Nephron (organoid): ENCODE results near the gene OAF.

ENCODE experiments used
- H3K27ac Mint-ChIP-seq, 3 experiments: 2 replicates each; pipeline ENCODE4 v1.8.0; 2020; ENCODE audit warnings: mixed read lengths in 3 of 3, mild to moderate bottlenecking in 2 of 3, moderate library complexity in 1 of 3
- H3K27me3 Mint-ChIP-seq: 2 replicates; pipeline ENCODE4 v1.8.0; 2021; ENCODE audit warnings: low read depth, mild to moderate bottlenecking, moderate library complexity, mixed read lengths
- H3K36me3 Mint-ChIP-seq: 2 replicates; pipeline ENCODE4 v1.8.0; 2020; ENCODE audit warnings: low read depth, mixed read lengths
- H3K4me1 Mint-ChIP-seq: 2 replicates; pipeline ENCODE4 v1.8.0; 2020; ENCODE audit warnings: mixed read lengths
- H3K4me3 Mint-ChIP-seq, 3 experiments: 2 replicates each; pipeline ENCODE4 v1.8.0; 2020; ENCODE audit warnings: mild to moderate bottlenecking in 3 of 3, mixed read lengths in 3 of 3, moderate library complexity in 2 of 3
- H3K9me3 Mint-ChIP-seq: 2 replicates; pipeline ENCODE4 v1.8.0; 2020; ENCODE audit warnings: mixed read lengths
- TF ChIP-seq, protein P1 (sequence below), 3 experiments: fragments of 200-600 bp; sonication (generic); IDR thresholded peaks; one replicate each; pipeline ENCODE4 v1.5.0; 2021; ENCODE audit warnings: antibody characterized with exemption in 3 of 3; ENCODE audit not compliant: unreplicated experiment in 3 of 3

The OAF gene

DNA sequence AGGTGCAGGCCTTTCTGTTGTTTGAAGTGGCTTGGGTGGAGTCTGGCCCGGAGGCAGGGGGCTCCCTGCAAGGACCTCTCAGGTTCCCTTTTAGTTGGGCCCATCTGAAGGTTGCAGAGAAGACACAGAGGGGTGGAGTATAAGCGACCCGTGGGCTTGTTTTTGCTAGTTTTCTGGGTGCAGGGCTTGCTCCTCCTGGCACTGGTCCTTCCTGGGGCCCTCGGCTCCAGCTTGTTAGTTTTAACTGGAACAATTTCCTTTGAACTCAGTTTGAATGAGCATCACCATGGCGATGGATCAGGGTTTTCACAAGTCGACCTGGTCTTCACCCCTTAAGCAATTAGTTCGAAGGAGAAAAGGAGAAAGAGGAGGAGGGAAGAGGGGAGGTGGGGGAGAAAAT is 28.5 kb upstream of the OAF start:
- peaks cover 13% of the 10 kb centered on the region for H3K27me3 Mint-ChIP-seq
- TF ChIP-seq, protein P1, sequence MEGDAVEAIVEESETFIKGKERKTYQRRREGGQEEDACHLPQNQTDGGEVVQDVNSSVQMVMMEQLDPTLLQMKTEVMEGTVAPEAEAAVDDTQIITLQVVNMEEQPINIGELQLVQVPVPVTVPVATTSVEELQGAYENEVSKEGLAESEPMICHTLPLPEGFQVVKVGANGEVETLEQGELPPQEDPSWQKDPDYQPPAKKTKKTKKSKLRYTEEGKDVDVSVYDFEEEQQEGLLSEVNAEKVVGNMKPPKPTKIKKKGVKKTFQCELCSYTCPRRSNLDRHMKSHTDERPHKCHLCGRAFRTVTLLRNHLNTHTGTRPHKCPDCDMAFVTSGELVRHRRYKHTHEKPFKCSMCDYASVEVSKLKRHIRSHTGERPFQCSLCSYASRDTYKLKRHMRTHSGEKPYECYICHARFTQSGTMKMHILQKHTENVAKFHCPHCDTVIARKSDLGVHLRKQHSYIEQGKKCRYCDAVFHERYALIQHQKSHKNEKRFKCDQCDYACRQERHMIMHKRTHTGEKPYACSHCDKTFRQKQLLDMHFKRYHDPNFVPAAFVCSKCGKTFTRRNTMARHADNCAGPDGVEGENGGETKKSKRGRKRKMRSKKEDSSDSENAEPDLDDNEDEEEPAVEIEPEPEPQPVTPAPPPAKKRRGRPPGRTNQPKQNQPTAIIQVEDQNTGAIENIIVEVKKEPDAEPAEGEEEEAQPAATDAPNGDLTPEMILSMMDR (IDR thresholded peaks at IDR 0.05; ENCODE audit: unreplicated experiment in 3 of 3), result no peak
- H3K4me3 Mint-ChIP-seq, result peak overlapping the region in 2 of 3 experiments; percentile 5 to 42
- peaks cover 90% of the 10 kb centered on the region for H3K4me1 Mint-ChIP-seq
- peak overlapping the region; percentile 96 to 99 (median 98) for H3K27ac Mint-ChIP-seq
- H3K9me3 Mint-ChIP-seq, result no peaks in the 10 kb centered on the region
- no peaks in the 10 kb centered on the region for H3K36me3 Mint-ChIP-seq

DNA sequence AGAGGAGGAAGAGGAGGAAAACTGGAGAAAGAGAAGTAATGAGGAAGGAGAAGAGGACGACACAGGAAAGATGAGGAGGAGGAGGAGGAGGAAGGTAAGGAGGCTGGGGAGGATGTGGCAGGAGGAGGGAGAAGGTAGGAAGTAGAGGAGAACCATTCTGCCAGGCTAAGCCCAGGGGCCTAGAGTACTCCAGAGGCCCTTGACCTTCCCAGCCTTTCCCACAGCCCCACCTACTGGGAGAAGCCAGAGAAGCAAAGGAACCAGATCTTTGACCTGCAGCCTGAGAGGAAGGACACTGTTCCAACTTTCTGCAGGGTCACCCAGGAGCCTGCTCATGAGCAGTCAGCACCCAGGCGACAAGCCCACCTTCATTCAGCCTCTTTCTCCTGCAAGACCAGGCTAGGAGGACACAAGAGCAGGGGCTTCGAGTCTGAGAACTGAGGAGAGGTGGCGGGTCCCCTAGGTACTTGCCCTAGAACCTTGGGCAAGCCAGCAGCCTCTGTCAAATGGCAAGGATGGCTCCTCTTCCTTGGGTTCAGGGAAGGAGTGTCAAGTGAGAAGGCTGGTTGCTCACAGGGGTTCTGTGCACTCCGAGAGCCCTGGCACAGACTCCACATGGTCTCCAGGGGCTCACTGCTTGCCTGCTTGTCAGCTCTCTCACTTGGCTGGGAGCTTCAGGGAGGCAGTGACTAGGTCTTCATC is 27.9 kb upstream of the OAF start:
- no peaks in the 10 kb centered on the region for H3K36me3 Mint-ChIP-seq
- H3K9me3 Mint-ChIP-seq, result no peaks in the 10 kb centered on the region
- TF ChIP-seq, protein P1 (IDR thresholded peaks at IDR 0.05; ENCODE audit: unreplicated experiment in 3 of 3), result peak in 2 of 3 experiments; percentile 16 to 45
- peaks cover 15% of the 10 kb centered on the region for H3K27me3 Mint-ChIP-seq
- peak overlapping the region in 2 of 3 experiments; percentile 22 to 28 for H3K4me3 Mint-ChIP-seq
- H3K4me1 Mint-ChIP-seq, result peaks cover 96% of the 10 kb centered on the region
- H3K27ac Mint-ChIP-seq, result peak overlapping the region; percentile 98 to 99 (median 98)

DNA sequence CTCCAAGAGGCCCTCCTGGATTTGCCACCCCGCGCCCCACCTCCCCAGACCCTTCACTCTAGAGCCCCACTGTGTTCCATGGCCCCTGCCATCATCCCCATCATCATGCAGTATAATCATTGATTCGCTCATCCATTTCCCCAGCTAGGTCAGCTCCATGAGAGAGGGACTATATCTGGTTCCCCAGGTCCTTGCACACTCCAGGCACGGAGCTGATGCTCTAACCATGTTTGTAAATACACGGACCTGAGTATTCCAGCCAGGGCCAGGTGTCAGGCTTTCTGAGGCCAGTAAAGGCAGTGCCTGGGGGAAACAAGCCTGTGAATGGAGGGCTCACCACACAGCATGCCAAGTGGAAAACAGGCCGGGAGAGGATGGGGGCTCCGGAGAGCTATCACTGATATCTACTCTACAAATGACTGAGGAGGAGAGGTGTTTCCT is 27.1 kb upstream of the OAF start:
- Mint-ChIP-seq H3K27ac (peak overlapping the region; percentile 98 to 99 (median 98)), H3K4me1 (peaks cover 98% of the 10 kb centered on the region), H3K36me3 (no peaks in the 10 kb centered on the region), H3K4me3 (peak overlapping the region in 1 of 3 experiments; percentile 37), H3K9me3 (no peaks in the 10 kb centered on the region), H3K27me3 (peaks cover 15% of the 10 kb centered on the region)
- TF ChIP-seq, protein P1 (IDR thresholded peaks at IDR 0.05; ENCODE audit: unreplicated experiment in 3 of 3), result no peak

DNA sequence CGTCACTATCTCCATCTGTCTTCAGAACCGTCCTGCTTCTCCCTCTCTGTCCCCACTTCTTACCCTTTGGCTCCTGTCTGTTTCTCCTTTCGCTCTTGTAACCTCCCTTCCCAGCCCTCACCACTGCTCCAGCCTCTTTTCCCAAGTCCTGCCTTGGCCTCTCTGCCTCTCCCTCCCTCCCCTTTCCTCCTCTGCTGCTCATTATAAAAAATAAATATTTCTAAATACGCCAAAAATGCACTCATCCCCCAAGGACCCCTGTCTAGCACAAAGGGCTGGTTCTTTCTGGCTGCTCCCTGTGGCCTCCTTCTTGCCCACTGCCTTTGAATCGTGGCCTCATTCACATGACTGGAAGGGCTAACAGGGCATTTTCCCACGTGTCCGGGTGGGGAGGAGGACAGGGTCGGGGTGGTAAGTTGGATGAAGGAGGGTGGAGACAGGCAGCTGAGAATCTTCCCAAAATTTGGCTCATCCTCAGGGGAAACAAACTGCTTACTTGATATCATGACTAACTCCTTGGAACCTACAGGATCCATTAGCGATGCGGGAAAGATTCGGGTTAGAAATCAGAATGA is 26.4 kb upstream of the OAF start:
- H3K27me3 Mint-ChIP-seq, result peaks cover 7% of the 10 kb centered on the region
- H3K4me3 Mint-ChIP-seq, result peak overlapping the region; percentile 35 to 70 (median 43)
- no peaks in the 10 kb centered on the region for H3K9me3 Mint-ChIP-seq
- peaks cover 99% of the 10 kb centered on the region for H3K4me1 Mint-ChIP-seq
- peak overlapping the region; percentile 98 to 99 (median 98) for H3K27ac Mint-ChIP-seq
- H3K36me3 Mint-ChIP-seq, result no peaks in the 10 kb centered on the region
- TF ChIP-seq, protein P1 (IDR thresholded peaks at IDR 0.05; ENCODE audit: unreplicated experiment in 3 of 3), result no peak

DNA sequence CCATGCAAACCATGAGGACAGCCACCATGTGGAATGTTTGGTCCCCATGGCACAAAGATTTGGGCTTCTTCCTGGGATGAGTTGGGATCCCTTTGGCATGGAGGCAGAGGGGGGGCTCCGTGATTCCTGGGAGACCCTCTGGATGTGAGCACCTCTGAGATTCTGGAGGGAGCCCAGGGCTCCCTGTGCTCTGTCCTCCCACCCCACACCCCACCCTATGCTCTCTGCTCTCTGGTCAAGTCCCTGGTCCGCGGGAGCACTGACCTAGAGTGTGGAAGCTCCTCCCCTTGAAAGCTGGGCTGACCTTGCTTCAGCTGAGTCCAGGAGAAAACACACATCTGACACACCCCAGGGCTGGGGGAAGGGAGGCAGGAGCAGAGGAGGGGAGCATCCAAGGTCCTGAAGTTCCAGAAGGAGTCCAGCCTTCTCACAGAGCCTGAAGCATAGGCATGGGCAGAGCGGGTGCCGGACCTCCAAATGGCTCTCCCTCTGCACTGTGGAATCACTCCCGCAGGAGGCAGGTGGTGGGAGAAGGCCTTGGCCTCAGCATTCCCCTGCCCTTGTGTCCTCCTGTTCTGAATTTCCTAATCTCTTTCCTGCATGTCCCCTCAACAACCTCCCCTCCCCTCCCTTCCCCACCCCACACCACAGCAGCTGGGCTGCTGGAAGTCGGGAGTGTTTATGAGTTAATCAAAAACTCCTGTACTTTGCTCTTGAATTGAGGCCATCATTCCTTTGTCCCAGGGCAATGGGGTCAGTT is 25.7 kb upstream of the OAF start:
- Mint-ChIP-seq H3K4me1 (peaks cover 99% of the 10 kb centered on the region), H3K4me3 (peak overlapping the region; percentile 21 to 70 (median 43)), H3K27ac (peak overlapping the region; percentile 98 to 99 (median 98)), H3K36me3 (no peaks in the 10 kb centered on the region), H3K9me3 (no peaks in the 10 kb centered on the region), H3K27me3 (peaks cover 7% of the 10 kb centered on the region)
- TF ChIP-seq, protein P1 (IDR thresholded peaks at IDR 0.05; ENCODE audit: unreplicated experiment in 3 of 3), result no peak
